Measurements from ENCODE around the gene RBFOX2. TPM values are rescaled to one million over a fixed set of nuclear protein-coding genes. Genes with fewer than 3 reads are reported as not detected.
A peak's percentile ranks its signal among the peaks of the same experiment; 100 is the strongest.

RBFOX2 gene
- total and polyA plus RNA-seq, 2 experiments from 2014 or later = 299 to 339 TPM

- Histone ChIP-seq H3K4me3 (no peak overlapping the region), H3K9me3 (ENCODE audit: low read depth) (no peaks in the 10 kb centered on the region), H3K27me3 (no peaks in the 10 kb centered on the region), H3K36me3 (no peaks in the 10 kb centered on the region), H3K27ac (peak overlapping the region; percentile 95), H3K4me1 (ENCODE audit: low read depth) (peaks cover 60% of the 10 kb centered on the region)
- no peak for TF ChIP-seq CTCF (IDR thresholded peaks at IDR 0.05; ENCODE audit: low read depth, low read length)
- DNase-seq (ENCODE audit: low read depth in 1 of 2, low spot score in 1 of 2) = peak in 1 of 2 donors; percentile 81
Measured at GRCh38 chr22:35892192-35892591, 136.4 kb downstream of the RBFOX2 start.

GRCh38 chr22:35891442-35891841 is 137.2 kb downstream of the RBFOX2 start:
- no peak for DNase-seq (ENCODE audit: low read depth in 1 of 2, low spot score in 1 of 2)
- Histone ChIP-seq H3K4me3 (no peak overlapping the region), H3K27ac (no peak overlapping the region)

GRCh38 chr22:35889071-35889470 is 139.6 kb downstream of the RBFOX2 start:
- no peak overlapping the region for H3K4me3 ChIP-seq
- no peak for TF ChIP-seq CTCF (IDR thresholded peaks at IDR 0.05; ENCODE audit: low read depth, low read length)
- no peak for DNase-seq (ENCODE audit: low read depth in 1 of 2, low spot score in 1 of 2)
- H3K36me3 ChIP-seq = no peaks in the 10 kb centered on the region
- peaks cover 43% of the 10 kb centered on the region for H3K4me1 ChIP-seq (ENCODE audit: low read depth)
- H3K9me3 ChIP-seq (ENCODE audit: low read depth) = no peaks in the 10 kb centered on the region
- H3K27me3 ChIP-seq = no peaks in the 10 kb centered on the region
- H3K27ac ChIP-seq = no peak overlapping the region

More at GRCh38 chr22:35891442-35891841, 137.2 kb downstream of the RBFOX2 start:
- Histone ChIP-seq H3K36me3 (no peaks in the 10 kb centered on the region), H3K27me3 (no peaks in the 10 kb centered on the region), H3K9me3 (ENCODE audit: low read depth) (no peaks in the 10 kb centered on the region), H3K4me1 (ENCODE audit: low read depth) (peaks cover 60% of the 10 kb centered on the region)
- TF ChIP-seq CTCF (IDR thresholded peaks at IDR 0.05; ENCODE audit: low read depth, low read length) = no peak

- Histone ChIP-seq H3K4me1 (ENCODE audit: low read depth) (peaks cover 39% of the 10 kb centered on the region), H3K4me3 (no peak overlapping the region), H3K27ac (peak overlapping the region; percentile 75), H3K36me3 (no peaks in the 10 kb centered on the region), H3K27me3 (no peaks in the 10 kb centered on the region), H3K9me3 (ENCODE audit: low read depth) (no peaks in the 10 kb centered on the region)
- no peak for TF ChIP-seq CTCF (IDR thresholded peaks at IDR 0.05; ENCODE audit: low read depth, low read length)
- no peak for DNase-seq (ENCODE audit: low read depth in 1 of 2, low spot score in 1 of 2)
Measured at GRCh38 chr22:35888181-35888870, 140.3 kb downstream of the RBFOX2 start.

- no peak overlapping the region for H3K4me3 ChIP-seq
- TF ChIP-seq CTCF (IDR thresholded peaks at IDR 0.05; ENCODE audit: low read depth, low read length) = no peak
- no peak for DNase-seq (ENCODE audit: low read depth in 1 of 2, low spot score in 1 of 2)
Measured at GRCh38 chr22:35887296-35887875, 141.2 kb downstream of the RBFOX2 start.

More at GRCh38 chr22:35887296-35887875, 141.2 kb downstream of the RBFOX2 start:
- Histone ChIP-seq H3K27me3 (no peaks in the 10 kb centered on the region), H3K27ac (peak overlapping the region; percentile 75), H3K4me1 (ENCODE audit: low read depth) (peaks cover 41% of the 10 kb centered on the region), H3K36me3 (no peaks in the 10 kb centered on the region), H3K9me3 (ENCODE audit: low read depth) (no peaks in the 10 kb centered on the region)

Measured in cardiac muscle cell (in vitro differentiated cells and primary cell).